Measurements from ENCODE around the gene RAI2.
A peak's percentile ranks its signal among the peaks of the same experiment; 100 is the strongest.
"Not testable (repeated sequence)": the region's sequence is repeated elsewhere in the genome, so short reads cannot be mapped to it uniquely, and the experiment has no call there.

RAI2 gene

GRCh38 chrX:17801431-17801830 lies 59.7 kb downstream of the RAI2 start:
- no peak for DNase-seq (ENCODE audit: low read depth in 2 of 2)
- TF ChIP-seq CTCF (IDR thresholded peaks at IDR 0.05; ENCODE audit: low read depth, low read length): no peak

GRCh38 chrX:17798921-17799320 lies 62.2 kb downstream of the RAI2 start:
- H3K4me3 ChIP-seq (replicated peaks in 1 of 2; ENCODE audit: low read depth in 2 of 2, low read length in 2 of 2): no peak overlapping the region
- TF ChIP-seq CTCF (IDR thresholded peaks at IDR 0.05; ENCODE audit: low read depth, low read length): no peak
- DNase-seq (ENCODE audit: low read depth in 2 of 2): no peak

More at GRCh38 chrX:17801431-17801830, 59.7 kb downstream of the RAI2 start:
- no peak overlapping the region for H3K4me3 ChIP-seq (replicated peaks in 1 of 2; ENCODE audit: low read depth in 2 of 2, low read length in 2 of 2)

DNA sequence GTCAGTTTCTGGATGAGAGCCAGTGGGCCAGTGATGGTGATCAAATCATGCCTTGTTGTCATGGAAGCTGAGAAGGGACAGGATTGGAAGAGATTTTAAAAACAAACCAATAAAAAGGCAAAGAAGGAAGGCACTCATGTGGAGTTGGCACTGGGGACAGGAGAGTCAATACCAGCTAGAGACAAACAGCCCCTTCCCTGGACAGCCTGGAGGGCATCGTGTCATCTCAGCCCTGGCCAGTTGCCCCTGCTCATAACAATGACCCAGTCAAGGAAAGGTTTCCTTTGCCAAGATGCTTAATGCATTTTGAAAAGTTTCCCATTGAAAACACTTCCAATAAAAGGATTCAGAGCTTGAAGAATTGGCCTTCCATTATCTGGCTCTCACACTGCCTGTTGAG lies 68.3 kb downstream of the RAI2 start:
- DNase-seq (ENCODE audit: low read depth in 2 of 2): no peak
- no peak overlapping the region for H3K4me3 ChIP-seq (replicated peaks in 1 of 2; ENCODE audit: low read depth in 2 of 2, low read length in 2 of 2)
- no peak for TF ChIP-seq CTCF (IDR thresholded peaks at IDR 0.05; ENCODE audit: low read depth, low read length)

- no peak overlapping the region for H3K4me3 ChIP-seq (replicated peaks in 1 of 2; ENCODE audit: low read depth in 2 of 2, low read length in 2 of 2)
- peak in 1 of 2 donors; percentile 11 for DNase-seq (ENCODE audit: low read depth in 2 of 2)
- TF ChIP-seq CTCF (IDR thresholded peaks at IDR 0.05; ENCODE audit: low read depth, low read length): no peak
These were observed 72.0 kb downstream of the RAI2 start for GRCh38 chrX:17788956-17789562.

GRCh38 chrX:17788439-17788838 lies 72.7 kb downstream of the RAI2 start:
- no peak overlapping the region for H3K4me3 ChIP-seq (replicated peaks in 1 of 2; ENCODE audit: low read depth in 2 of 2, low read length in 2 of 2)
- DNase-seq (ENCODE audit: low read depth in 2 of 2): peak; percentile 32 to 43
- peak; percentile 77 for TF ChIP-seq CTCF (IDR thresholded peaks at IDR 0.05; ENCODE audit: low read depth, low read length)

DNA sequence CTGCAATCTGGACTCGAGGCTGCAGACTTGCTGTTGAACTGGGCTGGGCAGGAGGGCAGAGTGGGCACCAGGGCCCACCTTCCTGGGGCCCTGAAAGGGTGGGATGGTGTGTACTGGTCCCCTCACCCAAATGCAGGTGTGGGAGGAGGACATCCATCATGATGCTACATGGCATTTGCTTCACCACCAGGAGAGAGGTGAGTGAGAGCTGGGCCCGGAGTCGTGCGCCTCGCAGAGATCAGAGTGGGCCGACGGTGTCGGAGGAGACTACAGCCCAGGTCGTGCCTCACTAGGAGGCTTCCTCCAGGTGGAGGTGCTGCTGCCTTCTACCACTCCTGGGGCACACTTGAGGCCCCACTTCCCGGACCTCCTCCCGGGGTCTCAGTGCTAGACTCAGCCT lies 73.5 kb downstream of the RAI2 start:
- no peak for DNase-seq (ENCODE audit: low read depth in 2 of 2)
- TF ChIP-seq CTCF (IDR thresholded peaks at IDR 0.05; ENCODE audit: low read depth, low read length): no peak
- H3K4me3 ChIP-seq (replicated peaks in 1 of 2; ENCODE audit: low read depth in 2 of 2, low read length in 2 of 2): no peak overlapping the region

DNA sequence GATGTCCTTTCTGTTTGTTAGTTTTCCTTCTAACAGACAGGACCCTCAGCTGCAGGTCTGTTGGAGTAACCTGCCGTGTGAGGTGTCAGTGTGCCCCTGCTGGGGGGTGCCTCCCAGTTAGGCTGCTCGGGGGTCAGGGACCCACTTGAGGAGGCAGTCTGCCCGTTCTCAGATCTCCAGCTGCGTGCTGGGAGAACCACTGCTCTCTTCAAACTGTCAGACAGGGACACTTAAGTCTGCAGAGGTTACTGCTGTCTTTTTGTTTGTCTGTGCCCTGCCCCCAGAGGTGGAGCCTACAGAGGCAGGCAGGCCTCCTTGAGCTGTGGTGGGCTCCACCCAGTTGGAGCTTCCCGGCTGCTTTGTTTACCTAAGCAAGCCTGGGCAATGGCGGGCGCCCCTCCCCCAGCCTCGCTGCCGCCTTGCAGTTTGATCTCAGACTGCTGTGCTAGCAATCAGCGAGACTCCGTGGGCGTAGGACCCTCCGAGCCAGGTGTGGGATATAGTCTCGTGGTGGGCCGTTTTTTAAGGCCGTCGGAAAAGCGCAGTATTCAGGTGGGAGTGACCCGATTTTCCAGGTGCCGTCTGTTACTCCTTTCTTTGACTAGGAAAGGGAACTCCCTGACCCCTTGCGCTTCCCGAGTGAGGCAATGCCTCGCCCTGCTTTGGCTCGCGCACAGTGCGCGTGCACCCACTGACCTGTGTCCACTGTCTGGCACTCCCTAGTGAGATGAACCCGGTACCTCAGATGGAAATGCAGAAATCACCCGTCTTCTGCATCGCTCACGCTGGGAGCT lies 74.3 kb downstream of the RAI2 start:
- not testable (repeated sequence) for DNase-seq (ENCODE audit: low read depth in 2 of 2); H3K4me3 ChIP-seq (replicated peaks in 1 of 2; ENCODE audit: low read depth in 2 of 2, low read length in 2 of 2)

Data from cardiac fibroblast (primary cell).